Smooth muscle cell (in vitro differentiated cells): Measurements from ENCODE around the gene FLNB. TPM values are rescaled to one million over a fixed set of nuclear protein-coding genes. Genes with fewer than 3 reads are reported as not detected.

Experiments
- DNase-seq: peaks from one replicate; lab custom pipeline; 2025; ENCODE audit not compliant: unreplicated experiment; lab: John Stamatoyannopoulos, UW
- H2AFZ ChIP-seq: fragments of 200-600 bp; sonication (generic); 2 replicates; pipeline ENCODE4 v1.6.0; 2016; ENCODE audit warnings: antibody characterized with exemption, low read depth, mild to moderate bottlenecking
- H3F3A ChIP-seq: fragments of 200-600 bp; sonication (generic); 2 replicates; pipeline ENCODE4 v1.6.0; 2017; ENCODE audit warnings: antibody characterized with exemption, low read depth
- H3K27ac ChIP-seq: fragments of 200-600 bp; sonication (generic); 2 replicates; pipeline ENCODE4 v1.5.1; 2016; ENCODE audit warnings: low read depth, mild to moderate bottlenecking
- H3K27me3 ChIP-seq: fragments of 200-600 bp; sonication (generic); 2 replicates; pipeline ENCODE4 v1.6.1; 2016; ENCODE audit warnings: low read depth, mild to moderate bottlenecking
- H3K36me3 ChIP-seq: fragments of 200-600 bp; sonication (generic); 2 replicates; pipeline ENCODE4 v1.5.1; 2016; ENCODE audit warnings: low read depth
- H3K4me1 ChIP-seq: fragments of 200-600 bp; sonication (generic); 2 replicates; pipeline ENCODE4 v1.5.1; 2016; ENCODE audit warnings: low read depth
- H3K4me2 ChIP-seq: fragments of 200-600 bp; sonication (generic); 2 replicates; pipeline ENCODE4 v1.6.0; 2016; ENCODE audit warnings: mild to moderate bottlenecking
- H3K4me3 ChIP-seq: fragments of 200-600 bp; sonication (generic); 2 replicates; pipeline ENCODE4 v1.5.1; 2016; ENCODE audit warnings: mild to moderate bottlenecking
- H3K79me2 ChIP-seq: fragments of 200-600 bp; sonication (generic); 2 replicates; pipeline ENCODE4 v1.6.0; 2016; ENCODE audit warnings: low read depth, mild to moderate bottlenecking
- H3K9ac ChIP-seq: fragments of 200-600 bp; sonication (generic); 2 replicates; pipeline ENCODE4 v1.6.0; 2016; ENCODE audit warnings: low read depth
- H3K9me3 ChIP-seq: fragments of 200-600 bp; sonication (generic); replicated peaks from 2 replicates; pipeline ENCODE4 v1.5.1; 2016; ENCODE audit warnings: low read depth
- H4K20me1 ChIP-seq: fragments of 200-600 bp; sonication (generic); 2 replicates; pipeline ENCODE4 v1.6.0; 2016; ENCODE audit warnings: low read depth
- WGBS: methylation state at CpG from one replicate; pipeline ENCODE4 v1.1.7; 2016; ENCODE audit warnings: low lambda C conversion rate; 5-methylcytosine and 5-hydroxymethylcytosine counted together
- polyA plus RNA-seq: library from polyadenylated mRNA; unstranded; fragments of >200 nt; fragmentation: Nextera tagmentation; extraction: Ambion mirVana; gene quantifications from 2 replicates; pipeline ENCODE4 v1.2.1, GENCODE V29; 2016
- total RNA-seq: library from RNA; depleted of rRNA; stranded (reverse); fragments of >200 nt; gene quantifications from 2 replicates; pipeline ENCODE4 v1.2.3, GENCODE V29; 2014
- TF ChIP-seq, protein P1 (sequence below): fragments of 200-600 bp; sonication (generic); IDR thresholded peaks from 2 replicates; pipeline ENCODE4 v1.5.1; 2017; ENCODE audit warnings: borderline replicate concordance, mild to moderate bottlenecking, antibody characterized with exemption; ENCODE audit not compliant: insufficient read depth, poor library complexity, severe bottlenecking

Gene FLNB
- total and polyA plus RNA-seq, 2 experiments from 2014 or later, result 52.7 to 145 TPM

DNA sequence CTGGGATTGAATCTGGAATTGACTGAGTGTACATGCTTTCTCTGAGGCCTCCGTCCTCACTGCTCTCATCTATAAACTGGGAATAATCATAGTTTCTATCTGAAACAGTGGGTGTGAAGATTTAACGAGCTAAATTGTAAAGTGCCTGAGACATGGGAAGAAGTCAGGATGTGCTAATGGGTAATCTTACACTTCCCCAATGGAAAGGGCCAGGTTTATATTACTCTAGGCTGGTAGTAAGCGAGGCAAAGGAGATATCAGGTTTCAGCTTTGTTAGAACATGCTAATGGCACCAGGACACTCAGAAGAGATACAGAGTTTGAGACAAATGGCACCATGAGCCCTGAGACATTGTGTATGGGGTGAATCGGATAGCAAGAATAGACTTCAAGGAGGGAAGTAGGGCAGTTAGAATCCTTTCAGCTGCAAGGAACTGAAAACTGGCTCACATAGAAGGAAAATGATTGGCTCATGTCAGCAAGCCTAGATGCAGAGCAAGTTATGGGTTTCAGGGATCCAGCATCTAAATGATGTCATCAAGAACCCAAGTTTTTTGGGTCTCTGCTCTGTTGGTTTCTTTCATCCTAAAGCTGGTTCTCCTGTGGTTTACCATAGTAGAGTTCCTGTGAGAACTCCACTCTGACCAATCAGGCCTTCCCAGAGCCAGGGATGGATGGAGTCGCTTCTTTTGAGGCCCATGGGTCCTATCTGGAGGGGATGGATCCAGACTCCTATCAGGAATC, 21.8 kb downstream of the FLNB start:
- Histone ChIP-seq H3K4me3 (no peak overlapping the region), H3K27ac (peak overlapping the region; percentile 26), H3K79me2 (peaks cover 98% of the 10 kb centered on the region), H4K20me1 (peaks cover 79% of the 10 kb centered on the region), H3K4me1 (peaks cover 9% of the 10 kb centered on the region), H3K27me3 (no peaks in the 10 kb centered on the region), H2AFZ (no peak overlapping the region), H3K36me3 (no peaks in the 10 kb centered on the region), H3K4me2 (no peak overlapping the region), H3F3A (peaks cover 7% of the 10 kb centered on the region), H3K9ac (no peak overlapping the region), H3K9me3 (no peaks in the 10 kb centered on the region)
- TF ChIP-seq, protein P1, sequence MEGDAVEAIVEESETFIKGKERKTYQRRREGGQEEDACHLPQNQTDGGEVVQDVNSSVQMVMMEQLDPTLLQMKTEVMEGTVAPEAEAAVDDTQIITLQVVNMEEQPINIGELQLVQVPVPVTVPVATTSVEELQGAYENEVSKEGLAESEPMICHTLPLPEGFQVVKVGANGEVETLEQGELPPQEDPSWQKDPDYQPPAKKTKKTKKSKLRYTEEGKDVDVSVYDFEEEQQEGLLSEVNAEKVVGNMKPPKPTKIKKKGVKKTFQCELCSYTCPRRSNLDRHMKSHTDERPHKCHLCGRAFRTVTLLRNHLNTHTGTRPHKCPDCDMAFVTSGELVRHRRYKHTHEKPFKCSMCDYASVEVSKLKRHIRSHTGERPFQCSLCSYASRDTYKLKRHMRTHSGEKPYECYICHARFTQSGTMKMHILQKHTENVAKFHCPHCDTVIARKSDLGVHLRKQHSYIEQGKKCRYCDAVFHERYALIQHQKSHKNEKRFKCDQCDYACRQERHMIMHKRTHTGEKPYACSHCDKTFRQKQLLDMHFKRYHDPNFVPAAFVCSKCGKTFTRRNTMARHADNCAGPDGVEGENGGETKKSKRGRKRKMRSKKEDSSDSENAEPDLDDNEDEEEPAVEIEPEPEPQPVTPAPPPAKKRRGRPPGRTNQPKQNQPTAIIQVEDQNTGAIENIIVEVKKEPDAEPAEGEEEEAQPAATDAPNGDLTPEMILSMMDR, result no peak
- no peak for DNase-seq
- WGBS, result 71% methylated on average over 5 of the region's 5 CpGs

DNA sequence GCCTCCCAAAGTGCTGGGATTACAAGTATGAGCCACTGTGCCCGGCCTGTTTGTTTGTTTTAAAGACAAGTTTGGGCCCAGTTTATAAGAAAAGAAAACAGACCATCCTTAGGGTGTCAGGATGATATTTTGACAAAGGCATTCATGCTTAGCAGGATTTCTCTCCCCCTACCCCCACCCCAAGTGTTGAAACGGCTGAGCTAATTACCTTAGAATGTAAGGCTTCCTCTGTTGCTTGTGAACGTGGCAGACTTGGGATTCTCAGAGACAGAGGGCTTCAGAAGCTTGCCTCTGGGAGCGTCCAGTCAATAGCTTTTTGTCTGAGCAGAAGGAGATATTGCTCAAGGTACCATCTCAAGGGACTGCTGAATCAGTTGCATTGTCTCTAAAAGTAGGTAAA, 24.0 kb downstream of the FLNB start:
- no peaks in the 10 kb centered on the region for H3K36me3 ChIP-seq
- peak overlapping the region; percentile 44 for H3K27ac ChIP-seq
- peaks cover 15% of the 10 kb centered on the region for H3F3A ChIP-seq
- peaks cover 94% of the 10 kb centered on the region for H3K79me2 ChIP-seq
- H3K4me3 ChIP-seq, result no peak overlapping the region
- no peak for DNase-seq
- peak overlapping the region; percentile 20 for H3K4me2 ChIP-seq
- no peak overlapping the region for H3K9ac ChIP-seq
- no peaks in the 10 kb centered on the region for H3K27me3 ChIP-seq
- WGBS, result 19% methylated on average over 4 of the region's 4 CpGs
- H3K9me3 ChIP-seq, result no peaks in the 10 kb centered on the region
- H3K4me1 ChIP-seq, result peaks cover 23% of the 10 kb centered on the region
- H4K20me1 ChIP-seq, result peaks cover 70% of the 10 kb centered on the region
- TF ChIP-seq, protein P1, result no peak
- no peak overlapping the region for H2AFZ ChIP-seq

DNA sequence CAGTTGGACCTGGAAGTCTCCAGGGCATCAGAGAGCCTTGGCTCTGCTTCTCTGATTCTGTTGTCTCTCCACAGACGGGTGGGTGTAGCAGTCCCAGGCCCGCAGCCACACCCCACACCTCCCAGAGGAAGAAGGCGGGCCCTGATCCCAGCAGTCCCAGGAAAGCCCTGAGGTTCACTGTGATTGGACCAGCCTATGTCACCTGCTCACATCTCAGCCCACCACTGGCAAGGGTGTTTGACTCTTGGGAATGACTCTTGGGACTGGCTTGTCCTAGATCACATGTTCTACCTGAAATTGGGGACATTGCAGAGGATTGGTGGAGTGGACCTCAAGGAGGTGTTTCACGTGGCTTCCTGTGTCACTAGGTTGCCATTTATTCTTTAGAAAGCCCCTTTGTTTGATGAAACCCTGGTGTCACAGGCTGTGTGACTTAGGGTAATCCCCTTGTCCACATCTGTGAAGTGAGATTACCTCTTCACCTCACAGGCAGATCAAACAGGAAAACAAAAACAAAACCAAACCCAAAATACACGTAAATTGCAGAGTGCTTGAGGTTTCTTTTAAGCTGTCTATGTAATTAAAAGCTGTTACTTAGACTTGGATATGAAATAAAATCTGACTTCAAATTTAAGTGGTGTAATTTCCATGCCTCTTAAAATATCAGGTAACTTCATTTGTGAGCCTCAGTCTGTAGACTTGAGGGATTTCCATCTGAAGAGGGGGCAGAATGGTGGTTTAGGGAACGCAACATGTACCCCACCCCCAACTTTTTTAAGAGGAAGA, 26.7 kb downstream of the FLNB start:
- Histone ChIP-seq H3K4me3 (no peak overlapping the region), H3K4me1 (peaks cover 18% of the 10 kb centered on the region), H3K27ac (peak overlapping the region; percentile 61), H3K9ac (no peak overlapping the region), H3K9me3 (no peaks in the 10 kb centered on the region), H3K4me2 (peak overlapping the region; percentile 51), H2AFZ (no peak overlapping the region), H3F3A (peaks cover 13% of the 10 kb centered on the region), H4K20me1 (peaks cover 68% of the 10 kb centered on the region), H3K79me2 (peaks cover 94% of the 10 kb centered on the region), H3K36me3 (no peaks in the 10 kb centered on the region), H3K27me3 (no peaks in the 10 kb centered on the region)
- no peak for DNase-seq
- 66% methylated on average over 6 of the region's 6 CpGs for WGBS
- TF ChIP-seq, protein P1, result no peak
